HG03159 (cell line): ENCODE results near the gene CDCP1.

Experiments used
- ATAC-seq: cut with Tn5 transposase; IDR thresholded peaks from one replicate; pipeline ENCODE4 v1.9.1; 2021; ENCODE audit warnings: mild to moderate bottlenecking, moderate library complexity; ENCODE audit not compliant: unreplicated experiment

CDCP1 gene, protein sequence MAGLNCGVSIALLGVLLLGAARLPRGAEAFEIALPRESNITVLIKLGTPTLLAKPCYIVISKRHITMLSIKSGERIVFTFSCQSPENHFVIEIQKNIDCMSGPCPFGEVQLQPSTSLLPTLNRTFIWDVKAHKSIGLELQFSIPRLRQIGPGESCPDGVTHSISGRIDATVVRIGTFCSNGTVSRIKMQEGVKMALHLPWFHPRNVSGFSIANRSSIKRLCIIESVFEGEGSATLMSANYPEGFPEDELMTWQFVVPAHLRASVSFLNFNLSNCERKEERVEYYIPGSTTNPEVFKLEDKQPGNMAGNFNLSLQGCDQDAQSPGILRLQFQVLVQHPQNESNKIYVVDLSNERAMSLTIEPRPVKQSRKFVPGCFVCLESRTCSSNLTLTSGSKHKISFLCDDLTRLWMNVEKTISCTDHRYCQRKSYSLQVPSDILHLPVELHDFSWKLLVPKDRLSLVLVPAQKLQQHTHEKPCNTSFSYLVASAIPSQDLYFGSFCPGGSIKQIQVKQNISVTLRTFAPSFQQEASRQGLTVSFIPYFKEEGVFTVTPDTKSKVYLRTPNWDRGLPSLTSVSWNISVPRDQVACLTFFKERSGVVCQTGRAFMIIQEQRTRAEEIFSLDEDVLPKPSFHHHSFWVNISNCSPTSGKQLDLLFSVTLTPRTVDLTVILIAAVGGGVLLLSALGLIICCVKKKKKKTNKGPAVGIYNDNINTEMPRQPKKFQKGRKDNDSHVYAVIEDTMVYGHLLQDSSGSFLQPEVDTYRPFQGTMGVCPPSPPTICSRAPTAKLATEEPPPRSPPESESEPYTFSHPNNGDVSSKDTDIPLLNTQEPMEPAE

DNA sequence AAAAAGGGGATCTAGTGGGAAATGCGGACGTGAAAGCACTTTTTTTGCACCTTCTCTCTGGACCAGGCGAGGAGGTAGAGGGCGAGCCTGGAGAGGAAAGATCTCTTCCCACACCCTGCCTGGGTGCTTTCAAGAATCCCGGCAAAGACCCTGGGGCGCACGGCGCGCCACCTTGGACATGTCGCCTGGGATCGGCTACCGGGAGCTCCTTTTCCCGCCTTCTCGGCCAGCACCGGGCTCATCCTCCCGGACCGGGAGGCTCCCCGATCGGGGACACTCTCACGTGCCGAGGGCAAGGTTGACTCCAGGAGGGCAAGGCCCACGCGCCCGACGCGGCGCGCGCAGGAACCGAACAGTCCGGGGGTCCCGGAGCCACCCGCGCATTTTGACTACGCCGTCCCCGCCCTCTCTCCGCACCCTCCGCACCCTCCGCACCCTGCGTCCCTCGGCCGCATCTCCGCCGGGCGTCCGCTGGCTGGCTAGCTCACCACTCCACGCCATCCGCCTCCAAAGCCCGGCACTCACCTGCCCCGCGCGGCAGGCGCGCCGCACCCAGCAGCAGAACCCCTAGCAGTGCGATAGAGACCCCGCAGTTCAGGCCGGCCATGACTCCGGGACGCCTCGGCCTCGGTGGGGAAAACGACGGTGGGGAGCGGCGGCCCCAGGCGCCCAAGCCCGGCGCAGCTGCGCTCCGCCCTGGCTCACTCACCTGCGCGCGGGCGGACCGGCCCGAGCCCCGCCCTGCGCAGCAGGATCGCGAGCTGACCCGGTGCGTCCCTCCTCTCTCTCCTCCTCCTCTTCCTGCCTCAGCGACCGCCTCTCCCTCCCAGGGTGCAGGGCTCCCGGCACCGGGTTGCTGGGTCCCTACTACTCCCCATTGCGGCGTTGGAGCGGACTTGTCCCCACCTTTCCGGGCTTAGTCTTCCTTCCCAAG lies at the start of gene CDCP1:
Gene CDCP1 (minus strand): TSS at position 698 of the 934 bp plus-strand sequence. CDS start 91 bp downstream, at position 607.
- no peak for ATAC-seq

DNA sequence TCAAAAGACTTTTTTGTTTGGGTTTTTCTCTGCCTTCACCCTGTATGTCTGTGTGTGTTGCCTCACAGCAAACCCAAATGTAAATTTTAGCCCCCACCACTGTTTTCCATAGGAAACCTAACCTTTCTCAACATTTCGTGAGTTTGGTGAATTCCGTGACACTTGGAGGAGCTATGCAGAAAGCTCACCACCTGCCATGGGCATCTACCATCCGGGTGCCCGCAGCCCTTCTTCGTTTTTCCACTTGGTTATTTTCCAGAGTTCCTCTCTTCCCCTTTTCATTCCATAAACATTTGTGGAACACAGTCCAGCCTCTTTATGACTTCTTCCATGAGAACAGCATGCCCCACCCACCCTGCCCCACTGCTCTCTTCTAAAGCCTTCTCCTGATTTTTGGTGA lies 48.6 kb upstream of the CDCP1 start:
- no peak for ATAC-seq

DNA sequence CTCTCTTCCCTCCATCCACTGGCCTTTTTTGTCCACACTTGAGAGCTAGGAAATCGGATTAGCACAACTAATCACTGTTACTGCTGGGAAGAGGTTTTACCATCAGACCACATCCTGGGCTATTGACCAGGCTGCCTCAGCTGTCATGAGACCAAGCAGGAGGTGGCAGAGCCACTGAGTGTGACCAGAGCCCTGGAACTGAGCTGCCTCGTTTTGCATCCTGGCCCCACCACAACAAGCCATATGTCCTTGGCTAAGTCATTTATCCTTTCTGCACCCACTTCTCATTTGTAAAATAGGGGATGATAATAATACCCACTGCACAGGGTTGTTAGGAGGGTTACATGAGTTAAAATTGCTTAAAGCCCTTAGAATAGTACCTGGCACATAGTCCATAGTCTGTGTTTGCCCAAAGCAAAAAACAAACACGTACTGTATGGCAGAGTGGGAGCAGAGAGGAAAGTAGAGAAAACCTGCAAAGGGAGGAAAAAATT lies 45.8 kb upstream of the CDCP1 start:
- no peak for ATAC-seq

DNA sequence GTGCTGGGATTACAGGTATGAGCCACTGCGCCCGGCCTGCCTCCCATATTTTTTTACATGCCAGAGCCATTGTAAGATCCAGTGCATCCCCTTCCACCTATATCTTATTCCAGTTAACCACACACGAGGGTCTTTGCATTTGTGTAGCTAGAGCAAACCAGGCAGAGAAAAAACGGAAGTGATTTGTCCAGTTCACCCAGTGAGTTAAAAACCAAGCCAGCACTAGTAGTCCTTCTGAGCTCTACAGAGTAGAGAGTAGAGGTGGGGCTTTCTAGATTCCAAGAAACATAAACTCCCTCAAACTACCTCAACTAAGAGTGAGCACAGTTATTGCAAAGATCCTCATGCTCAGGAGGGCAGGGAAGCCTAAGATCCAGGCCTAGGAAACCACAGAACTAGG lies 45.2 kb upstream of the CDCP1 start:
- no peak for ATAC-seq

DNA sequence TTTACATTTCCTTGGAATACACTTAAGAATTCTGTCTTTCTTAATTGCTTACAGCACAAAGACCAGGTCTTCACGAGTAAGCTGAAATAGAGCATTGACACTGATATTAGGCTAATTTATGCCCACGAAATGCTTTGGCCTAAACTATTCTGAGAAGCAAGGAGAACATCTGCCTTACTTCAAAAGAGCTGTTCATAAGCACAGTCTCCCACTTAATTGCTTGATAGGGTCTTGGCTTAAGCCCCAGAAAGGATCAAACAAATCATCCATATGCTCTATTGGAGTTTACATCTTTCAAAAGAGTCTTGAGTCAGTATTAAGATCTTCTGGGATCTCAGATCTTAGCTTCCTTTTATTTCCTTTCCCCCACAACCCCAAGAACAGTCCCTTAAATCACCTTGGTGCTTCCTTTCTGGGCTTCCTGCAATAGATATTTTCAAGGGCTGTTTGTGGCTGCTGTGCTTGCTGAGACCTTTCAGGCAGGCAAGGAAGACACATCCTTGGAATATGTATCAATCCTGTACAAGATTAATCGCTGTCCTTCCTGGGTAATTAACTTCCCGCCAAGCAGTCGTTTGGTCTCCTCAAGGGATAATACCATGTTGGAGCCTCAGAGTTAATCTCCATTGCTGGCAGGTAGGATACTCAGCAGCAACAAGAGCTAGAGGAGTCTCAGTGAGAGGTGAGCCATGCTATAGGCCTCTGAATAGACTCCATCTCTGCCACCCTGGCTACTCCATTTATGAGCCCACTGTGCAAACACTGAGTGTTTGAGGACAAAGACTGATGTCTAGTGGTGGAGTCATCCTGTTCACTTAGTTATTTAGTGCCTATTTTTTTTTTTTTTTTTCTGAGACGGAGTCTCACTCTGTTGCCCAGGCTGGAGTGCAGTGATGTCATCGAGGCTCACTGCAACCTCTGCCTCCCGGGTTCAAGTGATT lies 42.8 kb upstream of the CDCP1 start:
- ATAC-seq = no peak

DNA sequence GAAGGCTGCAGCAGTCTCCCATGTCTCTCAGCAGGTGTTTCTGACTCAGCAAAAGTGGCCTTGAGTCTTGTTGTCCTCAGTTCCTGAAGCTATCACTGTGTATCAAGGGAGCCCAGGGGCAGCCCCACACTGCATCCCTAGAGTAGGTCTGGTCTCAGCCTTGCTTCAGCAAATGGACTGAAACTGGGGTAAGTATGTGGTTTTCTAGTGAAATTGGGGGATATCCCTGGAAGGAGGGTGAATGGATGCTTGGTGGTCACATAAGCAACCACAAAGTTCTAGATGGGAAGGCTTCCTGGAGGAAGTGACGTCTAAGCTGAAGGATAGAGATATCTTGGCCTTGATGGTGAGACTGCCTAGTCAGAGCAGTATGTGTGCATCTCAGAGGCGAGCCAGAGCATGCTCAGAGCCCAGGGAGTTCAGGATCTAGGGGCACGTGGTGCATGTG lies 41.5 kb upstream of the CDCP1 start:
- ATAC-seq = no peak

DNA sequence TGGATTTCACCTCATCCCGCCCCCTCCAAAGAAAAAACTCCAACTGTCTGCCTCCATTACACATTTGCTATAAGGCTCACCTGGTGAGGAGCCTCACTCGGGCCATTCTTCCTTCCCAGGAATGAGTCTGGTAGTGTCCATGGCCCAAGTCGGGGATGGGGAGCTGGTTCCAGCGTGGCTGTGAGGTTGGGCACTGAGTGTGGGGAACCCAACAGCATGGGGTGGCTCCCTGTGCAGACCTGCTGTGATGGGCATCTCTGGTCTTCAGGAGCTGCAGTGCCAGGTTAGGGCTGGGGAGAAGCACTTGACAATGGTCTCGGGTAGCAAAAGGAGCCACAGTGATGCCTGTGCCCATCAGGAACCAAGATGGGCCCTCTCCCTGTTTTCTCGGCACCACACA lies 40.7 kb upstream of the CDCP1 start:
- no peak for ATAC-seq

DNA sequence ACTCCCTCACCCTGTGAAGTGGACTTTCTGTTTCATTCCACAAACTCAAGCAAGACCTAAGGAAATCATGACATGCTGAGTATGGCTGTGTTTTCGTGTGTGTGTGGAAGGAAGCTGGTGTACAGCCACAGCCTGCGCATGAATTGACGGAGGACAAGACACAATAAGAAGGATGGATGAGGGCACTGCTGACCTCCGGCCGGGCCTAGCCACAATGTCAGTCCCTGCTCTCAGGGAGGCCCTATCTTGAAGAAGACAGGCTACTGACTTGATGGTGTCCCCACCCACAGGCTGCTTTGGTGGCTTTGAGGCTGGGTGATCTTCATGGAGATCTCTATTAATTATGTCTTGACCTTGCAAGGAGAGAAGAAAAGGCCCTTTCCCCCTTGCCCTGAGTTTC lies 39.3 kb upstream of the CDCP1 start:
- ATAC-seq = no peak

DNA sequence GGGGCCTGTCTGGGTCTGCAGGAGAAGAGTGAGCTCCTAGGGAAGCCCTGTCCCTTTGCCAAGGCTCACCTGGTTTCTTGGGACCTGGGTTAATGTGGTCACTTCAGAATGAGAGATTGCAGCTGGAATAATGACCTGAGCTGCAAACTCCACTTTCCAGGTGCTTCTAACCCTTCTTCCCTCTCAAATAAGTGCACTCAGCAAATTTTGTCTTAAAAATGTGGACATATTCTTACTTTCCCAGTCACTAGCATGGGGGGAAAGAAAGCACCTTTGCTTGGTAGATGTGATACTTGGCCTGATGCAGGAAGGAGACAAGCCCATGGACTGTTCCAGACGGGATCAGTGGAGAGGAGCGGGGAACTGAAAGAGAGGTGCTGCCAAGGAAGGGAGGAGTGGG lies 38.9 kb upstream of the CDCP1 start:
- ATAC-seq = no peak

DNA sequence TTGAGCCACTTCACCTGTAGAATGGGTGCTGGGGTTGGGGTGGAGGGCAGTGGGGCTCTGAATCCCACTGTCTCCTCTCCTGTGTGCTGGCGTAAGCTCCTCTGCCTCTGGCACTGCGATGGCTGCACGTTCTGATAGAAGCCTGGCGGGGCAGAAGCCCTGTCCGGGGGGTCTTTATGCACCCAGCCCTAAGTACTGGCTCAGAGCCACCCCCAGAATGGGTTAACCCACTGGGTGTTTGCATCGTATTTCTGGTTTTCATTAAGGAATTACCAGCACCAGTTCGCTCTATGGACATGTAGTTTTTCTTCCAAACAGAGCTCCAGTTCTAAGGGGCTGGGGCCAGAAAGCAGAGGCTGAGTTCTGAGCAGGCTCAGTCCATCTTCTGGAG lies 37.7 kb upstream of the CDCP1 start:
- ATAC-seq = no peak

DNA sequence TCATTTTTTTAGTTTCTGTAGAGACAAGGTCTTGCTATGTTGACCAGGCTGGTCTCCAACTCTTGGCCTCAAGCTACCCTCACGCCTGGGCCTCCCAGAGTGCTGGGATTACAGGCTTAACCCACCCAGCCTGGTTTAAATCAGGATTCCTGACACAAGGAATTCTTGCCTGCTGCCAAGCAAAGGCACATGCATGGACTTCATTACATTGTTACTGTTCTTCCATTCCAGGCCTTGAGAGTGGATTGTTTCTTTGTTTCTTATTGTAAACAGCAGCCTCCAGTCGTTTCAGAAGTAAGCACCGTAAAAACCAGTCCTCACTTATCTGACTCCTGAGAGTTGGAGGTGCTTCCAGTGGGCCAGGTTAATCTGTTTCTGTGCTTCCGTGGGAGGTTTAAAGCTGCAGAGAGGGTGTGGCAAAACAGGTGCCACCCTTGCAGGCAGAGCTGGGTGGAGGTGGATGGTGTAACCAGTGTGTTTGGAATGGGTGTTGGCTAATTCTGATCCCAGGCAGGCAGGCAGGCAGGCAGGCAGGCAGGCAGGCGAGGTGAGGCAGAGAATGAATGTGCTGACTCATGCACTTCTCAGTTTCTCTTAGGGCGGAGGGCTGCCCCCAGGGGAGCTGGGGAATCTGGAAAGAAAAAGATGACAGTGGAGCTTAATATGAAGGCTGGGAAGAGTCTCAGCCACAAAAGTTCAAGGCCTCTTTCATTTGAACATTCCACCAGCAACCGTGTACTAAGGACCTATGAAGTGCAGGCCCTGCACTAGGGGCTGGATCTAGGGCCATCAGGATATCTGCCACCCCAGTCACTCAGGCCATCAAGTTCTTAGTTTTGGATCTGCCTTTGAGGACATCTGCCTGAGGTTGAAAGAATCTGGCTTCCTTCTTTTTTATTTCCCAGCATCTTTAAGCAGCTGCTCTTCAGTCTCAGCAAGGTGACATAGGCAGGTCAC lies 37.0 kb upstream of the CDCP1 start:
- ATAC-seq = no peak

DNA sequence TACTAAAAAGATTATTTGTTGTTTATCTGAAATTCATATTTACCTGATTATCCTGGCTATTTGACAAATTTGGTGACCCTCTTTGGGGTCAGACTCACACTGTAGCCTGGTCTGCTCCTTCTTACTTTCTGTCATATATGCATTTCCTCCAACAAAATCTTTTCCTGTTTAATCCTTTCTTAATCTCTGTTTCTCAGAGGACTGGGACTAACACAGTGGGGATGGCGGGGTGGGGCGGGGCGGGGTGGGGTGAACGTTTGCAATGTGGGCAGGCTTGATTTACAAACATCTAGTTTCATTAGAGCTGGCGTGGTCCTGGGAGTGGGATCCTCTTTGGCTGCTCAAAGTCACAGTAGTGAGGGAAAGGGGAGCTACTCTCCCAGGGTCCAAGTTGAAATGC lies 35.3 kb upstream of the CDCP1 start:
- no peak for ATAC-seq

DNA sequence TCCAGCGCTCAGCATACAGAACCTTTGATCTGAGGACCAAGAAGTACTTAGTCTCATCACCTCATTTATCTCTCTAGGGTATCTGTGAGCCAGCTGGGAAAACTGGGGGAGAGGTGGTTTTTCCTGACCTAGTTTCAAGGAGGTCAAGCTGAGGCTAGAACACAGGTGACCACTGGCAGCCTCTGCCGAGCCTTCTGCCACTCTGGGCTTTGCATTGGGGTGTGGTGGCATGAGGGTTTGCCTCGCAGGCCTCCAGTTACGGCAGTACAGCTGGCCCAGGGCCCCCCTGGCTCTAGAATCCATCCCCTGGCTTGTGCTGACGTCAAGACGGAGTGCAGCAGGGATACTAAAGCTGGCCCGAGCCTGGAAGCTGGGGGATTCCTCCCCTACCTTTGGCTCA lies 34.7 kb upstream of the CDCP1 start:
- ATAC-seq = no peak

DNA sequence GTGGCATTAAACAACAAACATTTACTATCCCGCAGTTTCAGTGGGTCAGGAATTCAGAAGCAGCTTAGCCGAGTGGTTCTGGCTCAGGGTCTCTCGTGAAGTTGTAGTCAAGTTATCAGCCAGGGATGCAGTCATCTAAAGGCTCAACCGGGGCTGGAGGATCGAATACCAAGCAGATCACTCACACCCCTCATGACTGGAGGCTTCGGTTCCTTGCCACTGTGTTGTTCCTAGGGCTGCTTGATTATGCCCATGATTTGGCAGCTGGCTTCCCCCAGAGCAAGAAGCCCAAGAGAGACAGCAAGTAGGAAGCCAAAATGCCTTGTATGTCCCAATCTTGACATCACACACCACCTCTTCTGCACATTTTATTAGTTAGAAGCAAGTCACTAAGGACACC lies 33.9 kb upstream of the CDCP1 start:
- ATAC-seq = no peak

DNA sequence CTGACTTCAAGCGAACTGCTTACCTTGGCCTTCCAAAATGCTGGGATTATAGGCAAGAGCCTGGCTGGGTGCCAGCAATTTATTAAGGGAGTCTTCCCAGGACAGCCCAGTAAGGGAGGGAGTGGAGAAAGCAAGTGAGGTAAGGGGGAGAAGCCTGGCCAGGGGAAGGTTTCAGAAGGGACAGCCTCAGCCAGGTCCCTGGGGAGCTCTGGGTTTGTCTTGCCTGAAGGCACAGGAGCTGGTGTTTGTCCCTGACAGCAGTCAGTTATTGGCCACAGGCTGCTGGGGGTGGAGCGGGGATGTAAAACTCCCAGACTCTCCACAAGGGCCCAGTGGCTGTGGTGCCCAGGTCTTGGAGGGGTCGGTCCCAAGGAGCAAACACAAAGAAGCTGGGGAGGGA lies 33.0 kb upstream of the CDCP1 start:
- ATAC-seq = no peak

DNA sequence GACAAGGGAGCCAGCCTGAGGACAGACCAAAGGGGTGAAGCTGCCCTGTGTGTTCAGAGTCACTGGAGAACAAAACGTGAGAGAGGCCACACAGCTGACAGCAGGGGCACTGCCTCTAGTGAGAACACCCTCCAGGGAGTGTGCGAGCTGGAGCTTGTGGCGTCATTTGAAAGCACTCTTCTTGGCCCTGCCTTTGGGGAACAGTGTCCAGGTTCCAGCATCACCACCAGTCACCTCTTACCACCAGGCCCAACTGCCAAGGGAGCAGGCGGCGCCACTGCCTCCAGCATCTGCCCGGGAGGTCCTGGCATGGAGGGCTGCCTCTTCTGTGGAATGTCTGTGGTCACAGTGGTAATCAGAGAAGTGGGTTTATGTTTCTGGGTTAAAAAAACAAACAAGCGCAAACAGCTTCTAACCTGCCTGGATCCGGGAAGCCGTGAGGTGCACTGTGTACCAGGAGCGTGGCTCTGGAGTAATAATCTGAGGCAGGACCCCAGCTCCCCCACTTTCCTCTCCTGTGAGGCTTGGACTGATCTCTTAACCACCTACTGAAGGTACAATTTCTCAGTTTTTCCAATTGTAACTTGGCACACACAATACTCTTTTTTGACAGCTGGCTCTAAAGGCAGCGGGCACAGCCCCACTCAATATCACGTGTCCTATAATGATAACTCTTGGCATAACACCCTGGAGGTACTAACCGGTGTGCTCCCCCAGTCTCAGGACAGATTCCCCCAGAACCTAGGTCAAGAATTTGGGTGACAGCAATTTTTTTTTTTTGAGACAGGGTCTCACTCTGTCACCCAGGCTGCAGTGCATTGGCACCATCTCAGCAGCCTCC lies 32.2 kb upstream of the CDCP1 start:
- no peak for ATAC-seq

DNA sequence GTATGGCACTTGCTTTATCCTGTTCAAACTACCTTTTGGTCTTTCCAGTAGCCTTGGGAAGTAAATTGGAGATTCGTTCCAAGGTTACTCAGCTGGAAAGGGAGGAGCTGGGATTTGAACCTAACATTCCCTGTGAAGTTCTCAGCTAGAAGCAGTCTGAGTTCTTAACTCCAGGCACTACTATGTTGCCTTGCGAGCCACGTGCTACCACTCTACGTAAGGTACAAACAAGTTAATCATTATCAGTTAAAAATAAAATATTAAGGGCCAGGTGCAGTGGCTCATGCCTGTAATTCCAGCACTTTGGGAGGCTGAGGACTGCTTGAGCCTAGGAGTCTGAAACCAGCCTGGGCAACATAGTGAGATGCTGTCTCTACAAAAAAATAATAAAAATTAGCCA lies 30.7 kb upstream of the CDCP1 start:
- no peak for ATAC-seq

DNA sequence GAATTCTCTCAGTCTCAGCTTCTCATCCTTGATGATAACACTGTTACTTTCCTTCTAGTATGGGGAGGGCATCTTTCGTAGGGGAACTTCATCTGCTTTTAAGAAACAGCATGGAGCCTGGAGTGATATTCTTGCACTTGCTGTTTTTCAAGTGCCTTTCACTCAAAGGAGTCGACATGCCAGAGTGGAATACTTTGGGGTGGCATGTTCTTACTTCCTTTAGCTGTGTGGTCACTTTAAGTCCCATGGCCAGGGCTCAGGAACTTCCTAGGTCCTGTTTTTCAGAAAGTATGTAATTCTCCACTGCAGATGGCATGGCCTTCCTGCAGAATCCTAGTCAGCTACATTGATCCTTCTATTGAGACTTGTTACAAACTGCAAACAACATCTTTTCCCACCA lies 28.1 kb upstream of the CDCP1 start:
- no peak for ATAC-seq
